MM.1S (cell line): ENCODE results near the gene HPSE2.

Experiments
- DNase-seq: peaks from one replicate; pipeline ENCODE4 v3.0.0-alpha.2; 2015
- H2AFZ ChIP-seq: fragments of 300-600 bp; sonication (generic); 2 replicates; pipeline ENCODE4 v1.6.0; 2016; ENCODE audit warnings: antibody characterized with exemption, low read length
- H3F3A ChIP-seq: fragments of 300-600 bp; sonication (generic); 2 replicates; pipeline ENCODE4 v1.6.1; 2016; ENCODE audit warnings: mild to moderate bottlenecking, antibody characterized with exemption, low read length, moderate library complexity, mixed read lengths; ENCODE audit not compliant: insufficient read depth
- H3K27ac ChIP-seq: fragments of 300-600 bp; sonication (generic); 2 replicates; pipeline ENCODE4 v1.5.1; 2016; ENCODE audit warnings: mild to moderate bottlenecking, low read length
- H3K27me3 ChIP-seq: fragments of 300-600 bp; sonication (generic); replicated peaks from 2 replicates; pipeline ENCODE4 v1.6.0; 2016; ENCODE audit warnings: low read length; ENCODE audit not compliant: insufficient read depth
- H3K36me3 ChIP-seq: fragments of 300-600 bp; sonication (generic); replicated peaks from 2 replicates; pipeline ENCODE4 v1.6.1; 2016; ENCODE audit warnings: mild to moderate bottlenecking, low read length, mixed read lengths; ENCODE audit not compliant: insufficient read depth
- H3K4me1 ChIP-seq: fragments of 300-600 bp; sonication (generic); 2 replicates; pipeline ENCODE4 v1.6.1; 2016; ENCODE audit warnings: low read length, mixed read lengths
- H3K4me2 ChIP-seq: fragments of 300-600 bp; sonication (generic); 2 replicates; pipeline ENCODE4 v1.6.0; 2016; ENCODE audit warnings: low read depth, low read length
- H3K4me3 ChIP-seq: fragments of 300-600 bp; sonication (generic); 2 replicates; pipeline ENCODE4 v1.5.1; 2016; ENCODE audit warnings: low read length, mixed read lengths
- H3K79me2 ChIP-seq: fragments of 300-600 bp; sonication (generic); 2 replicates; pipeline ENCODE4 v1.6.1; 2016; ENCODE audit warnings: mixed run types, low read length, mixed read lengths
- H3K9ac ChIP-seq: fragments of 300-600 bp; sonication (generic); 2 replicates; pipeline ENCODE4 v1.6.1; 2016; ENCODE audit warnings: low read length, mixed read lengths
- H3K9me2 ChIP-seq: fragments of 300-600 bp; sonication (generic); replicated peaks from 2 replicates; pipeline ENCODE4 v1.6.1; 2016; ENCODE audit warnings: mild to moderate bottlenecking, low read length, mixed read lengths; ENCODE audit not compliant: insufficient read depth
- H3K9me3 ChIP-seq: fragments of 300-600 bp; sonication (generic); replicated peaks from 2 replicates; pipeline ENCODE4 v1.6.1; 2016; ENCODE audit warnings: mild to moderate bottlenecking, low read length, mixed read lengths; ENCODE audit not compliant: insufficient read depth
- H4K20me1 ChIP-seq: fragments of 300-600 bp; sonication (generic); 2 replicates; pipeline ENCODE4 v1.6.1; 2016; ENCODE audit warnings: mild to moderate bottlenecking, low read length, moderate library complexity, mixed read lengths; ENCODE audit not compliant: insufficient read depth
- CTCF ChIP-seq: fragments of 300-600 bp; sonication (generic); IDR thresholded peaks from 2 replicates; pipeline ENCODE4 v1.5.1; 2016; ENCODE audit warnings: antibody characterized with exemption, low read length, mixed read lengths
- EZH2 ChIP-seq: fragments of 300-600 bp; sonication (generic); optimal IDR thresholded peaks from 2 replicates; pipeline ENCODE3; 2017; ENCODE audit warnings: low read depth, mild to moderate bottlenecking, antibody characterized with exemption, low read length, mixed read lengths
- EZH2phosphoT487 ChIP-seq: fragments of 300-600 bp; sonication (generic); IDR thresholded peaks from 2 replicates; pipeline ENCODE4 v1.6.1; 2018; ENCODE audit warnings: antibody characterized with exemption, low read length

The HPSE2 gene

GRCh38 chr10:98431016-98431415, 804.6 kb downstream of the HPSE2 start:
- no peaks in the 10 kb centered on the region for H3K79me2 ChIP-seq
- H2AFZ ChIP-seq: no peak overlapping the region
- H3K4me1 ChIP-seq: 0 out of 2 replicates have a peak, but pooled peaks cover 5% of the 10 kb centered on the region
- H3K4me3 ChIP-seq: no peak overlapping the region
- H3K27me3 ChIP-seq: no peaks in the 10 kb centered on the region
- no peak overlapping the region for H3K27ac ChIP-seq
- H3K9ac ChIP-seq: no peak overlapping the region
- no peaks in the 10 kb centered on the region for H4K20me1 ChIP-seq
- TF ChIP-seq CTCF (no peak), EZH2 (no peak), EZH2phosphoT487 (no peak)
- H3K9me2 ChIP-seq: no peaks in the 10 kb centered on the region
- H3K36me3 ChIP-seq: 0 out of 2 replicates have a peak, but pooled peaks cover 7% of the 10 kb centered on the region
- H3K9me3 ChIP-seq: no peaks in the 10 kb centered on the region
- no peak overlapping the region for H3K4me2 ChIP-seq
- DNase-seq: no peak
- no peaks in the 10 kb centered on the region for H3F3A ChIP-seq

- H3K36me3 ChIP-seq: 0 out of 2 replicates have a peak, but pooled peaks cover 7% of the 10 kb centered on the region
Measured at GRCh38 chr10:98430427-98430826, 805.2 kb downstream of the HPSE2 start.

GRCh38 chr10:98429320-98430072, 806.2 kb downstream of the HPSE2 start:
- H3K27ac ChIP-seq: no peak overlapping the region
- H3K9me2 ChIP-seq: no peaks in the 10 kb centered on the region
- DNase-seq: no peak
- 0 out of 2 replicates have a peak, but pooled peaks cover 5% of the 10 kb centered on the region for H3K4me1 ChIP-seq
- no peak overlapping the region for H3K4me3 ChIP-seq
- no peaks in the 10 kb centered on the region for H3F3A ChIP-seq
- no peaks in the 10 kb centered on the region for H3K79me2 ChIP-seq
- 0 out of 2 replicates have a peak, but pooled peaks cover 3% of the 10 kb centered on the region for H3K36me3 ChIP-seq
- no peak for TF ChIP-seq CTCF
- TF ChIP-seq EZH2: no peak
- TF ChIP-seq EZH2phosphoT487: no peak
- no peak overlapping the region for H3K4me2 ChIP-seq
- no peak overlapping the region for H2AFZ ChIP-seq
- H3K9ac ChIP-seq: no peak overlapping the region
- no peaks in the 10 kb centered on the region for H3K27me3 ChIP-seq
- no peaks in the 10 kb centered on the region for H3K9me3 ChIP-seq
- H4K20me1 ChIP-seq: no peaks in the 10 kb centered on the region

More at GRCh38 chr10:98430427-98430826, 805.2 kb downstream of the HPSE2 start:
- H3K27me3 ChIP-seq: no peaks in the 10 kb centered on the region
- DNase-seq: no peak
- no peaks in the 10 kb centered on the region for H3F3A ChIP-seq
- H3K9ac ChIP-seq: no peak overlapping the region
- no peaks in the 10 kb centered on the region for H3K9me3 ChIP-seq
- H3K79me2 ChIP-seq: no peaks in the 10 kb centered on the region
- no peaks in the 10 kb centered on the region for H4K20me1 ChIP-seq
- 0 out of 2 replicates have a peak, but pooled peaks cover 5% of the 10 kb centered on the region for H3K4me1 ChIP-seq
- TF ChIP-seq EZH2 (no peak), EZH2phosphoT487 (no peak), CTCF (no peak)
- H3K9me2 ChIP-seq: no peaks in the 10 kb centered on the region
- no peak overlapping the region for H2AFZ ChIP-seq
- no peak overlapping the region for H3K4me2 ChIP-seq
- H3K27ac ChIP-seq: no peak overlapping the region
- H3K4me3 ChIP-seq: no peak overlapping the region
